GM12801 (cell line): ENCODE results near the gene CYB5A.

Source experiments
- CTCF ChIP-seq: IDR thresholded peaks from one replicate; pipeline ENCODE4 v1.5.1; 2011; ENCODE audit warnings: control low read depth; ENCODE audit not compliant: insufficient read length; ENCODE audit errors: extremely low read depth

The CYB5A gene

GRCh38 chr18:74281011-74281979 is 10.5 kb downstream of the CYB5A start:
- no peak for TF ChIP-seq CTCF

GRCh38 chr18:74278983-74279382 is 12.8 kb downstream of the CYB5A start:
- no peak for TF ChIP-seq CTCF

- TF ChIP-seq CTCF = no peak
These were observed 13.7 kb downstream of the CYB5A start for GRCh38 chr18:74278058-74278457.

- TF ChIP-seq CTCF = no peak
These were observed 14.5 kb downstream of the CYB5A start for GRCh38 chr18:74277296-74277695.

GRCh38 chr18:74276609-74277008 is 15.2 kb downstream of the CYB5A start:
- no peak for TF ChIP-seq CTCF

- TF ChIP-seq CTCF = no peak
These were observed 16.0 kb downstream of the CYB5A start for GRCh38 chr18:74275736-74276135.

- no peak for TF ChIP-seq CTCF
These were observed 17.1 kb downstream of the CYB5A start for GRCh38 chr18:74274700-74275099.
